Suprapubic skin (tissue), 4 donors: ENCODE results near the gene RHBDD1. TPM values are rescaled to one million over a fixed set of nuclear protein-coding genes. Genes with fewer than 3 reads are reported as not detected.

Source experiments
- DNase-seq, 2 donors: peaks; one replicate each; pipeline ENCODE4 v3.0.0-alpha.2; 2019; ENCODE audit warnings: low spot score in 2 of 2
- H3K27ac ChIP-seq: fragments of 200-600 bp; sonication (generic); one replicate; pipeline ENCODE4 v1.5.1; 2019
- H3K27me3 ChIP-seq: fragments of 200-600 bp; sonication (generic); one replicate; pipeline ENCODE4 v1.5.1; 2019
- H3K36me3 ChIP-seq: fragments of 200-600 bp; sonication (generic); one replicate; pipeline ENCODE4 v1.5.1; 2019
- H3K4me1 ChIP-seq: fragments of 200-600 bp; sonication (generic); one replicate; pipeline ENCODE4 v1.5.1; 2019
- H3K4me3 ChIP-seq: fragments of 200-600 bp; sonication (generic); one replicate; pipeline ENCODE4 v1.5.1; 2019; ENCODE audit warnings: mild to moderate bottlenecking
- H3K9me3 ChIP-seq: fragments of 200-600 bp; sonication (generic); one replicate; pipeline ENCODE4 v1.5.1; 2019
- CTCF ChIP-seq, 2 donors: fragments of 200-600 bp in 1 of 2; fragments of 450-650 bp in 1 of 2; sonication (generic) in 1 of 2; IDR thresholded peaks; one replicate each; pipeline ENCODE4 v1.5.1; 2016 to 2019; ENCODE audit warnings: antibody characterized with exemption in 2 of 2, mild to moderate bottlenecking in 1 of 2, moderate library complexity in 1 of 2
- EP300 ChIP-seq: sonication (generic); formaldehyde crosslinking; IDR thresholded peaks from one replicate; pipeline ENCODE4 v1.6.1; 2017; ENCODE audit warnings: antibody characterized with exemption
- POLR2A ChIP-seq, 2 donors: fragments of 450-650 bp; IDR thresholded peaks; one replicate each; pipeline ENCODE4 v1.6.1; 2017; ENCODE audit warnings: antibody characterized with exemption in 2 of 2, mild to moderate bottlenecking in 2 of 2, moderate library complexity in 2 of 2
- POLR2AphosphoS5 ChIP-seq, 3 donors: sonication (generic); formaldehyde crosslinking; IDR thresholded peaks; one replicate each; pipeline ENCODE4 v1.6.1; 2017; ENCODE audit warnings: antibody characterized with exemption in 3 of 3
- WGBS: methylation state at CpG from one replicate; pipeline ENCODE4 v1.1.5; 2018; 5-methylcytosine and 5-hydroxymethylcytosine counted together
- total RNA-seq, 4 donors: library from RNA; depleted of rRNA; stranded (reverse); fragments of >200 nt; gene quantifications; one replicate each; pipeline ENCODE4 v1.1.0, GENCODE V29; 2016

The RHBDD1 gene
- total RNA-seq, 4 donors from 2014 or later = 14.0 to 41.8 (median 20.7) TPM

- no peak for DNase-seq
- Histone ChIP-seq H3K9me3 (no peaks in the 10 kb centered on the region), H3K27me3 (no peaks in the 10 kb centered on the region), H3K4me3 (no peak overlapping the region), H3K27ac (no peak overlapping the region), H3K4me1 (no peaks in the 10 kb centered on the region), H3K36me3 (peaks cover 8% of the 10 kb centered on the region)
- TF ChIP-seq POLR2A (IDR thresholded peaks at IDR 0.05) = no peak
- TF ChIP-seq POLR2AphosphoS5 (IDR thresholded peaks at IDR 0.05) = no peak
- TF ChIP-seq EP300 = no peak
- no peak for TF ChIP-seq CTCF (IDR thresholded peaks at IDR 0.05)
- 69% methylated on average over 5 of the region's 5 CpGs for WGBS
Measured at GRCh38 chr2:226869371-226869770, 33.5 kb downstream of the RHBDD1 start.

- H3K27ac ChIP-seq = no peak overlapping the region
- H3K36me3 ChIP-seq = peaks cover 4% of the 10 kb centered on the region
- no peaks in the 10 kb centered on the region for H3K9me3 ChIP-seq
- DNase-seq = no peak
- H3K27me3 ChIP-seq = no peaks in the 10 kb centered on the region
- no peak for TF ChIP-seq POLR2AphosphoS5 (IDR thresholded peaks at IDR 0.05)
- no peak for TF ChIP-seq POLR2A (IDR thresholded peaks at IDR 0.05)
- TF ChIP-seq CTCF (IDR thresholded peaks at IDR 0.05) = no peak
- TF ChIP-seq EP300 = no peak
- WGBS = 66% methylated on average over 2 of the region's 2 CpGs
- H3K4me3 ChIP-seq = no peak overlapping the region
- H3K4me1 ChIP-seq = no peaks in the 10 kb centered on the region
Measured at GRCh38 chr2:226873051-226873620, 37.3 kb downstream of the RHBDD1 start.

- no peak overlapping the region for H3K4me3 ChIP-seq
- 86% methylated on average over 1 of the region's 1 CpG for WGBS
- no peak for DNase-seq
- H3K9me3 ChIP-seq = no peaks in the 10 kb centered on the region
- no peak for TF ChIP-seq EP300
- no peak for TF ChIP-seq CTCF (IDR thresholded peaks at IDR 0.05)
- TF ChIP-seq POLR2AphosphoS5 (IDR thresholded peaks at IDR 0.05) = no peak
- no peak for TF ChIP-seq POLR2A (IDR thresholded peaks at IDR 0.05)
- H3K27ac ChIP-seq = no peak overlapping the region
- no peaks in the 10 kb centered on the region for H3K27me3 ChIP-seq
- H3K4me1 ChIP-seq = no peaks in the 10 kb centered on the region
- peaks cover 4% of the 10 kb centered on the region for H3K36me3 ChIP-seq
Measured at GRCh38 chr2:226873826-226874225, 38.0 kb downstream of the RHBDD1 start.

GRCh38 chr2:226874749-226875148 is 38.9 kb downstream of the RHBDD1 start:
- H3K9me3 ChIP-seq = no peaks in the 10 kb centered on the region
- WGBS = 76% methylated on average over 3 of the region's 3 CpGs
- no peaks in the 10 kb centered on the region for H3K27me3 ChIP-seq
- H3K36me3 ChIP-seq = no peaks in the 10 kb centered on the region
- TF ChIP-seq EP300 (no peak), CTCF (IDR thresholded peaks at IDR 0.05) (no peak), POLR2AphosphoS5 (IDR thresholded peaks at IDR 0.05) (no peak), POLR2A (IDR thresholded peaks at IDR 0.05) (no peak)
- no peak overlapping the region for H3K27ac ChIP-seq
- H3K4me3 ChIP-seq = no peak overlapping the region
- no peak for DNase-seq
- H3K4me1 ChIP-seq = no peaks in the 10 kb centered on the region

- no peak for DNase-seq
- H3K27me3 ChIP-seq = no peaks in the 10 kb centered on the region
- no peaks in the 10 kb centered on the region for H3K9me3 ChIP-seq
- H3K4me3 ChIP-seq = no peak overlapping the region
- WGBS = 83% methylated on average over 5 of the region's 5 CpGs
- no peaks in the 10 kb centered on the region for H3K36me3 ChIP-seq
- TF ChIP-seq POLR2A (IDR thresholded peaks at IDR 0.05) (no peak), POLR2AphosphoS5 (IDR thresholded peaks at IDR 0.05) (no peak), EP300 (no peak), CTCF (IDR thresholded peaks at IDR 0.05) (no peak)
- H3K27ac ChIP-seq = no peak overlapping the region
- no peaks in the 10 kb centered on the region for H3K4me1 ChIP-seq
Measured at GRCh38 chr2:226875438-226876225, 39.8 kb downstream of the RHBDD1 start.
